ENCODE data around the gene ASAH2.

GRCh38 chr10:50291261-50291850, 40.0 kb upstream of the ASAH2 start:
- TF ChIP-seq EZH2 (IDR thresholded peaks at IDR 0.05; ENCODE audit: borderline replicate concordance, insufficient read depth, low read depth, low read length, poor library complexity, severe bottlenecking) (no peak), CTCF (IDR thresholded peaks at IDR 0.05) (peak; percentile 16)

All from B cell (primary cell).